ENCODE results near the gene TSPAN18.

The TSPAN18 gene

DNA sequence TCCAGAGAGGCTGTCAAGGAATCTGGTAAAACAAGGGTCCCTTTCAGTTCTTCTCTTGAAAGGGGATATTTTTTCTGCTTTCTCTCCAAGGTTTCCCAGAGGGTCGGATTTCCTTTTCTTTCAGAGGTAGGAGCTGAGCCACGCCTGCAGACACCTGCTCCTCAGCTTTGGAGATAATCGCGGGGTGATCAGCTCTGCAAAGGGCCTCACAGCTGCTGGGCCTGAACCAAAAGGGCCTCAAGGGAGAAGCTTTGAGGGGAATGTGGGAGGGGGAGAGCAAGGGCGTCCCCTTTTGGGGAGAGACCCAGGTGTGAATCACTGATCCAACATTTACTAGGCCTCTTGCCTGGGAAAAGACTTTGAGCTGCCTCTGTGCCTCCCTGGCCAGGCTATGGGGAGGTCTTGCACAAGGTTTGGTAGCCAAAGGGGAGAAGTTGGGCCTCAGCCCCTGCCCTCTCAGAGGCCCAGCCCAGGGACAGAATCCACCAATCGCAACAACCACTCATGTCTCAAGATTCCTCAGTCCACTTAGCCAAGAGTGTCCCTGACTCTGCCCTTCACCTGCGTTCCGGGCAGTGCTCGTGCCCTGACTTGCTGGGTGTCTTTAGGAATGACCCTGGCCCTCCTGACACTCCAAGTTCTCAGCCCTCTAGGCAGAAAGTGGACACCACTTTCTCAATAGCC, 237.9 kb downstream of the TSPAN18 start:
- in situ Hi-C loops (cut with HindIII; ENCODE audit: low sequenced_read_pairs): no loop called here

DNA sequence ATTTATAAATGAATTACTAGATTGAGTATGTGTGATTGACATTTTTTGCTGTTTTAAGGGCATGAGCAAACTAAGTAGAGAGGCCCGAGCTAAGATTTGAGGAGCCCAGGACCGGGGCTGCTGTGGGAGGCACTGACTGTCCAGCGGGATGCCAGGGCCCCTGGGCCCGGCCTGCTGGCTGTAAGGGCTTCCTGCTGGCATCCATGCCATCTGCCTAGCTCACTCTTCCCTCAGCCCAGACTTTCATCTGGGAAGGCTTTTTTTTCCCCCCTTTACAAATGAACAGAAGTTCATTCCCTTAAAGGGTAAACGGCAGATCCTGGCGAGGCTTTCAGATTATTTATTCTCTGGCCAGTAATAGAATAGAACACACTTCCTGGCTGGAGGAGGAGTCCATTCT, 239.9 kb downstream of the TSPAN18 start:
- in situ Hi-C loops (cut with HindIII; ENCODE audit: low sequenced_read_pairs): no loop called here

DNA sequence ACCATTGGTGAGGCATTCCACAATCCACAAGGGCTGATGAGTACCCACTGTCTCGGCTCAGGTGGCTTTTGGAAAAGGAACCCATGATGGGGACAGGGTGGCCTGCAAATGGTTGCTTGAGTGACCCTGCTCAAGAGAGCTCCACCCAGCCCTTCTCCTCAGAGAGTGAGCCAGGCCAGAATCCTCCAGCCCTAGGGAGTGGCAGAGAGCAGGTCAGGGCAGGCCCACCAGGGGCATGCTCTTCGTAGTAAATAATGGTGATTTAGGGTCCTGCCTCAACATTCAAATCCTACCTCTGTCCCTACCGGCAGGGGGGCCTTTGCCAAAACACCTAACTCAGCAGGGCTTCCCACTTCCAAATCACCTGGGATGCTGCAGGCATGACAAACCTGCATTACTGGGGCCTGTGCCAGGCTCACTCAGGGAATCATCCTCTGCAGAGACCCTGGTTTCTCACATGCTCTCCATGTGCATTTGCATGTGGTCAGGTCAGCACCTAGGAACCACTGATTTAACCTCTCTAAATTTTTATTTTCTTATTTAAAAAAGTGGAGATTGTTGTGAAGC, 241.3 kb downstream of the TSPAN18 start:
- in situ Hi-C loops (cut with HindIII; ENCODE audit: low sequenced_read_pairs): no loop called here

DNA sequence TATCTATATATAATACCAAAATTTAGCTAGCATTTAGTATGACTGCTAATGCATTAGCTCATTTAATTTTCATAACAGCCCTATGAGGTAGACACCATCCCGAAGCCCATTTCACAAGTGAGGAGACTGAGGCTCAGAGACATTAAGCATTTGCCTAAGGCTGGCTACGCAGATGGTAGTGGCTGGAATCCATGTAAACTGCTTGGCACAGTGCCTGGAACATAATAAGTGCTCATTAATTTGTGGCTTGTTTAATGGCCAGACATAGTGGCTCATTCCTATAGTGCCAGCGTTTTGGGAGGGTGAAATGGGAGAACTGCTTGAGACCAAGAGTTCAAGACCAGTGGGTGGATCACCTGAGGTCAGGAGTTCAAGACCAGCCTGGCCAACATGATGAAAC, 241.7 kb downstream of the TSPAN18 start:
- in situ Hi-C loops (cut with HindIII; ENCODE audit: low sequenced_read_pairs): no loop called here

DNA sequence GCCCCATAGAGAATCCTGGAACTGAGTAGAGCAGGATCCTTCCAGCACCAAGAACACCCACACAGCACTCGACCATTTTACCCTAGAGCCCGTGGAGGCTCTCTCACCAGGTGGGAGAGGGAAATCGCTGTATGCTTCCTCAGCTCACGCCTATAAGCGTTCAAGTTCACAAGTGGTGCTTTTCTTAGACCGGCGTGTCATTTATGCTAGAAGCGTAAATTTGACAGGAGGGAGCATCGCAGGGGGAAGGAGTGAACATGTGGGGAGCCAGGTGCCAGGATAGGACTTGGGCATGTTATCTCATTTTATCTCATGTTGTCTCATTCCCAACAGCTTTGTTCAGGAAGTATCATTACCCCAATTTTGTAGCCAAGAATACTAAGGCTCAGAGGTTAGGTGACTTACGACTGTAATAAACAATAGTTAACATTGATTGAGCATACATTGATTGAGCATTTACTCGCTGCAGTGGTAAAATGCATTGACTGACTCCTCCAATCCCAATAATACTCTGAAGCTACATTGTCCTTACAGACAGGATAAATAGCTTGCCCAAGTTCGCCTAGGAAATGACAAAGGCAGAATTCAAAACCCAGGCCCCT, 243.0 kb downstream of the TSPAN18 start:
- in situ Hi-C loops (cut with HindIII; ENCODE audit: low sequenced_read_pairs): no loop called here

DNA sequence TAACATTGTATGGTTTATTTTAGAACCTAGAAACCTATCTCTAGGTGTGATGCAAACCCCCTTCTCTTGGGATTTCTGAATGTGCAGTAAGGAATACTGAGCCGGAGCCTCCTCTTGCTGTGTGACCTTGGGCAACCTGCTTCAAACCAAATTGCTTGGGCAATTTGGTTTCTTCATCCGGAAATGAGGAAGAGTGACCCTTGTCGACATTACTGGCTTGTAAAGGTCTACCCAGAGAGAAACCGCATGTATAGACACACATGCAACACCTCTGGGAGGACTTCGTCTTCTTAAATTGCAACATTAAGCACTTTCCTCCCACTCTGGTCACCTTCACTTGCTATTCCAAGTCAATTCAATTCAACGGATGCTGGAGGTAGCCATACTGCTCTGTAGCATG, 243.5 kb downstream of the TSPAN18 start:
- in situ Hi-C loops (cut with HindIII; ENCODE audit: low sequenced_read_pairs): no loop called here

DNA sequence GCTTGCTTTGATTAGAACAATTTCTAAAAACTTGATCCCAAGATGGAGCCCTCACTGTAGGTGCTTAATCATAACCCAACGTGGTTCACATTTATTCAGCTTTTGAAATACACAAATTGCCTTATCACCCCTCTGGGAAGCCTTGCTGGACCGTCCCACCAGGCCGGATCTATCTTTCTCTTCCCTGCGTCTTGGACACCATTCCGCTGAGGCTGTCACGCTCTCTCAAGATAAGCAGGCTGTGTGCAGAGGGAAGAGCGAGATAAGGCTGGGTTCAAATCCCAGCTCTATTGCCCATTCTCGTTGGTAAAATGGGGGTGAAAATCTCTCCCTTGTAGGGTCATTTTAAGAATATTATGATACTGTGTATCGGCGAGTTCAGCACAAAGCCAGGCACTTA, 244.4 kb downstream of the TSPAN18 start:
- in situ Hi-C loops (cut with HindIII; ENCODE audit: low sequenced_read_pairs): no loop called here

DNA sequence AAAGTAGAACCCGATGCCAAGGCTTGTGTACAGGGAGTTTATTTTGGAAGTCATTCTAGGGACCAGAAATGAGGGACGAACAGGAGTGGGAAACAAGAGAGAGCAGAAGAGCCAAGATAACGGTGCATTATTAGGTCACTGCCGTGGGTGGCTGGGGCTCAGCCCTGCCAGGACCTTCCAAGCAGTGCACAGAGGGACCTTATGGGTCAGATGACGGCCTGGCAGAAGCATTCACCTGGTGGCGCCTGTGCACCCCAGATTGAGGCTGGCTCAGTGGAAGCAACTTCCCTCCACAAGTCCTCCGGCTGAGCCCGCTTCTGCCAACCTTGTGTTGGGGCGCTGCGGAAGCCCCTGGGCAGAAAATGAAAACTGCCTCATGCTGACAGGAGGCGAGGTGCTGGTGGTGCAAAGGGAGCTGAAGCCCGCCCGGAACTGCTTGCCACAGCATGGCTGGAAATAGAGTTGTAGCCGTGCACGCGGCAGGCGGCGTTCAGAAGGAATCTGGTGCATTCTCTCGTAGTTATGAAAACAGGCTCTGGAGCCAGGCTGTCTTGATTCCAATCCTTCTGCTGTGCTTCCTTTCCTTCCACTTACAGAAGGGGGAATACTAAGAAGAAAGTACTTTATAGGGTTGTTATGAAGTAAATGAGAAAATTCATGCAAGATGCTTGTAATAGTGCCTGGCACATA, 246.1 kb downstream of the TSPAN18 start:
- in situ Hi-C loops (cut with HindIII; ENCODE audit: low sequenced_read_pairs): no loop called here

DNA sequence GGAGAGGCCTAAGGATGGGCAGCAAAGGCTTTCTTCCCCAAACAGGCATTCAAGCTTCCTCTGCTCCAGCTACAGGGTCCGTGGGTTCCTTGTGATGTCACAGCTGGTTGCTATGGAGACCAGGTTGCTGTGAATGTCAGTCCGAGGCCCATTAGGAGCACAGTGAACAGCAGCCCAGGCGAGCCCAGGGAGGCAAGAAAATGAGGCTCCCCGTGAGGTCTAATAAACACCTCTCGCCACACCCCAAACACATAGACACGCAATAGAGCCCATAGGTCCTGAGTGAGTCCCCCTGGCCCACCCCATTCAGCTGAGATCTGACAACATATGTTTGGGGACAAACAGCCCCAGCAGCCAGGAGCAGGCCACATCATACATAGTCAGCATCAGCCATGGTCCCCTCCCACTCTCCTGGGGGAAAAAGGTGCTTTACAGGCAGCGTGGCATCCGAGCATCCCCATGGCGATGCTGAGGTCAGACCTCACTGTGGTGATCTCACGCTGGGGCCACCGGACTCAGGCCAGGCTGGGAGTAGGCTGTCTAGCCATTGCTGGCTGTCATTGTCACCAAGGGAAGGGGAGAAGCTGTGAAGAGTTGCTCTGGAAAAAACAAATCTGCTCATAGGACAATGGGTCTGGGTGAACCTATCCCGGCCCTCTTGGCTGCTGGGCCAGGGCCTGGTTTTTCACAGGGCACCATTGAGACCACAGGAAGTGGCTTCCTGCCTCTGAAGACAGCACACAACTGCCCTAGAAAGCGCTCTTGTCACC, 247.1 kb downstream of the TSPAN18 start:
- in situ Hi-C loops (cut with HindIII; ENCODE audit: low sequenced_read_pairs): no loop called here

DNA sequence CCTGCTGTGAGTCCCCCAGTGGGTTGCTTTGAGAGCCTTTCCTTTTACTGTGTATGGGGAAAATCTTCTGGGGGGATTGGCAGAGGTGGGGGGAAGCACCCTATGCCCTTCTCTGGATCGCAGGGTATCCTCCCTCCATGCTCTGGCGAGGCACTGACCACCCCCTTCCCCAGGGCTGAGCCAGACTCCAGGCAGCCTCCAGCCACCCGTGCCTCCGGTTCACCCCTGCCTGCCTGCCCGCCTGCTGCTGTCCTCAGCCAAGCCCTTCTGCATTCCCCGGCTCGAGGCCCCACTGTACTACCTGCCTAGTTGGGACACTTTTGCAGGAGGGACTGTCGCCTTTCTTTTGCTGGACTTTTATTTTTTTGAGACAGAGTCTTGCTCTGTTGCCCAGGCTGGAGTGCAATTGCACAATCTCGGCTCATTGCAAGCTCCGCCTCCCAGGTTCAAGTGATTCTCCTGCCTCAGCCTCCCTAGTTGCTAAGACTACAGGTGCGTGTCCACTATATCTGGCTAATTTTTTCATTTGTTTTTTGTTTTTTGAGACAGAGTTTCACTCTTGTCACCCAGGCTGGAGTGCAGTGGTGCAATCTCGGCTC, 247.7 kb downstream of the TSPAN18 start:
- in situ Hi-C loops (cut with HindIII; ENCODE audit: low sequenced_read_pairs): no loop called here

DNA sequence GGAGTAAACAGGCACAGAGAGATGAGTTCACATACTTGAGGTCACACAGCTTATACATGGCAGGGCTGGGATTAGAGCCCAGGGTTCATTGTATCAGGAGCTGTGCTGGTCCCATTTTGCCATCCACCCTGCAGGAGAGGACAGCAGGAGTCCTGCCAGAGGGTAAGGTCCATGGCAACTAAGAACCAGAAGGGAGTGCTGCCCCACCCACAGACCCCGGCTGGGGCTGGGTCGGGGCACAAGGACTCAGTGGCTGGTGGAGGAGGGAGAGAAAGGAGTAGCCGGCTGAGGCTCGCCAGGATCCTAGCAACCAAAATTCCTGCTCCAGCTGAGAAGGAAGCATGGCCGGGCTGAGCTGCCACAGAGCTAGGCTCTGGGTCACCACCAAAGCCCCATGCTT, 249.8 kb downstream of the TSPAN18 start:
- in situ Hi-C loops (cut with HindIII; ENCODE audit: low sequenced_read_pairs): no loop called here

DNA sequence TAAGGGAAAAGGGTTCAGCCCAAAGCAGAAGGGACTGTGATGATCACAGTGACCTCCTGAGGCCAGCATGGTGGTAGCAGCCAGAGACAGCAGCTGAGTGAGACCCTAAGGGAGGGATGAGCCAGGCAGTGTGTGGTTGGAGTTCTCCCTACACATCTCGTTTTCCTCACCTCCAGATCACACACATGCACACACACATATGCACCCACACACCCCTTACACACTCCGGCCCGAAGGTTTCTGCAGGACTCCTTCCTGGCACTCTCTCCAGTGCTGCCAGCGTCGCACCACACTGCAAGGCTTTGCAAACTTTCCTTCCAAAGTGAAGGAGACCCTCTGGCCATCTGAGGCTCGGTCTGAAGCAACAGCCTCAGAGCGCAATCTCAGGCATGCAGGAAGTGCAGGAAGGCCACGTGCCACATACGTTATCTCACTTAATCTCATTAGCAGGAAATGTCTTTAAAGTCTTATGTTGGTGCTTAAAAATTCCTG, 250.8 kb downstream of the TSPAN18 start:
- in situ Hi-C loops (cut with HindIII; ENCODE audit: low sequenced_read_pairs): no loop called here

DNA sequence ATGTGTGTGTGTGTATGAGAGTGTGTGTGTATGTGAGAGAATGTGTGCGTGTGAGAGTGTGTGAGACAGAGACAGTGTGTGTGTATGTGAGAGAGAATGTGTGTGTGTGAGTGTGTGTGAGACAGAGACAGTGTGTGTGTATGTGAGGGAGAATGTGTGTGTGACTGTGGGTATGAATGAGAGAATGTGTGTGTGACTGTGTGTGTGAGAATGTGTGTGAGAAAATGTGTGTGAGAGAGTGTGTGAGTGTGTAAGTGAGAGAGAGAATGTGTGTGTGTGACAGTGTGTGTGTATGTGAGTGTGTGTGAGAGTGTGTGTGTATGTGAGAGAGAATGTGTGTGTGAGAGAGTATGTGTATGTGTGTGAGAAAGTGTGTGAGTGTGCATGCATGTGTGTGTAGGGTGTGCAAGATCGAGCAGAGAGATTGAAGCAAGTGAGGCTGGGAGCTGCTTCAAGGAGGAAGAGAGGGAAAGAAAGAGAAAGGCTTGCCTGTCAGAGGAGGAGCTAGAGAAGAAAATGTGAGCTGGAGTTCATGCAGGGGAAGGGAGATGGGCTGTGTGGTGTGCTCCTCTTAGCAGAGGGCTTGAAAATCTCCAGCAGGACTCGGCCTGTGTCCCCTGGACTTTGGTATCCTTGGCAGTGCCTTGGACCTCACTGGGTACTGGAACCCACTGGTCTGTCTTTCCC, 251.7 kb downstream of the TSPAN18 start:
- in situ Hi-C loops (cut with HindIII; ENCODE audit: low sequenced_read_pairs): no loop called here

DNA sequence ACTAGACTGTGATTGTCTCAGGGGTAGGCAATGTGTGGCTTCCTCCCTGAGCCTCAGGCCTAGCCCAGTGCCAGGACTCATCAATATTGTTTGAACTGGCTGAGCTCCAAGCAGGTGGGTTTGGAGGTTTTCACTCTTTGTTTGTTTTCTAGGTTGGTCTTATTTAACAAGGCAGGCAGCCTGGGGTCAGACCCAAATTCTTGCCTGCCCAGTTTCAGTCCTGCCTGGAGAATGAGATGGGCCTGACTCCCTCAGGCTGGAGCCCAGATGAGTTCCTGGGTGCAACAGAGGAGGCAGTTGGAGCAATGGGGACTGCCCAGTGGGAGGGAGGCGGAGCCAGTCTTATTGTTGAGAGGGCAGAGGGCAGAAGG, 252.2 kb downstream of the TSPAN18 start:
- in situ Hi-C loops (cut with HindIII; ENCODE audit: low sequenced_read_pairs): no loop called here

DNA sequence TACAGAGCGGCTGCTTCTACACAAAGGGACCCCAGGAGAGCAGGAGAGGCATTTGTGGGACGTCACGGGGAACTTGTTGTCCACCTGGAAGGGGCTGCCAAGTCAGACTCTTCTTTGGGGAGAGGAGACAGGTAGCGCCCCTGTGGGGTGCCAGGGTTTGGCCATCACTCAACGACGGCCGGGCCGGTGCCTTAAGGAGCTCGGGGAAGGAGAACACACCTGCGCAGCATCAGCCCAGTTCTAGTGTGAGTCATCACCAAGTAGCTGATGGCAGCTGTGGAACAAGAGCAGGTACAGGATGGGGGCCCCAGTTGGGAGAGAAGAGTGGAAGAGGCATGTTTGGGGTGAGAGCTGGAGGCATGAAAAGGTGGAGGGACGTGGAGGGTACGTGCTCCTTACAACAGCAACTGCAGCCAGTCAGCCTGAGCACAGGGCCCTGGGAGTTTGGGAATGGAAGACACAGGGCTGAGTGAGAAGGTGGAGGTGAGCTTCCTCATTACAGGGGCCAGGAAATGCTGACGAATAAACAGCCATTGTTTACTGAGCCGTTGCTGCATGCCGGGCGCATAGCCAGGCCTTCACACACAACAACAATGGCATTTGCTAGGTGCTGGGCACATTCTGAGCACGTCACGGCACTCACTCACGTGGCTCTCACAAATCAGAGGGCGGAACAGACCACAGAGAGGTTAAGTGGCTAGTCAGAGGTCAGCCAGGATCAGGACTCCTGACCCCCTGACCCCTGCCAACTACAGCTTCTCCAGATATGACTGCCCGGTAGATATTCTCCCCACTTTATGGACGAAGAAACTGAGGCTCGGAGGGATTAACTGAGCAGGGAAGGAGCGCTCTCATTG, 253.0 kb downstream of the TSPAN18 start:
- in situ Hi-C loops (cut with HindIII; ENCODE audit: low sequenced_read_pairs): no loop called here

DNA sequence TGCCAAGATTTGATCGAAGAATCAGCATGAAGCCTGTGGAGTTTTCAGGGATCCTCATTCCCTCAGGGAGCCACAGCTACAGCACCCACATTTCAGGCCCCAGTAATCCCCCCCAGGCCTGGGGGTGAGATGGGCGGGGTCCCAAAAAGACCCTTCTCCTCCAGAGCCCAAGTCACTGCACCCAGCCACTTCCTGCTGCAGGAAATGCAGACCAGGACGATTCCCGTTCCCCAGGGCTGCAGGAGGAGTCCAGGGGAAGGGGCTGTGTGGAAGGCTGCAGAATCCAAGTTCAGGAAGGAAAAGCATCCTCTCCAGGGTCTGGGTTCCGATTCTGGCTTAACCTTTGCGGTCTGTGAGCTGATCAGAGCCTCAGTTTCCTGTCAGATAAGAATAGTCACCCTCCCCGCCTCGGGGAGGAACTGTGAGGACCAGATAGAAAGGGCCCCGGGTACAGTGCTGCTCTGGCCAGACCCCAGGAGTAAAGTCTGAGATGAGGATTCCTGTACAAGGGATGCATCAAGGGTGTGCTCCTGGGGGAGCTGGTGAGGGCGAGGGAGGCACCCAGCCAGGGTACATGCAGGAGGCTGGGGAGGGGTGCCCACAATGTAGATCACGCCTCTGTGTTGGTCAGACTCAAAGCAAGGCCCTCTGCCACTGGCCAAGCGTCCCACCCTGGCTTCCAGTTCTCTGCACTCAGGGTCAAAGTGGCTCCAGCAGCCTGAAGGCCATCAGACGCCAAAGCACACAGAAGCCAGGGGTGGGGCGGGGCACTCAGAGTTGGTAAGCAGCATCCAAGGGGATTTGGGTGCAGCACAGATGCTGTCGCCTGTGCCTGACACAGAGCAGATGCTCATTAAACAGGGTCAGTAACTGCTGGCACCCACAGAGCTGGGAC, 254.0 kb downstream of the TSPAN18 start:
- in situ Hi-C loops (cut with HindIII; ENCODE audit: low sequenced_read_pairs): no loop called here
